SK-N-SH (cell line): ENCODE results near the gene CRP. TPM values are rescaled to one million over a fixed set of nuclear protein-coding genes. Genes with fewer than 3 reads are reported as not detected.

Source experiments
- CTCF ChIA-PET: fragments of 300-600, 350-600 bp; formaldehyde crosslinking; extraction: SDS; loops from one replicate; lab custom pipeline; 2021; lab: Yijun Ruan, JAX
- POLR2A ChIA-PET: fragments of 350-600 bp; sonication (Branson Sonifier 250); formaldehyde crosslinking; extraction: SDS; loops from one replicate; lab custom pipeline; 2020; ENCODE audit warnings: antibody characterized with exemption, inconsistent platforms; lab: Yijun Ruan, JAX
- DNase-seq: peaks from one replicate; pipeline ENCODE4 v3.0.0; 2012
- H2AFZ ChIP-seq: fragments of 200-600 bp; sonication (generic); 2 replicates; pipeline ENCODE4 v1.8.1; 2016; ENCODE audit warnings: antibody characterized with exemption, mild to moderate bottlenecking, low read depth
- H3F3A ChIP-seq: fragments of 200-600 bp; sonication (generic); replicated peaks from 2 replicates; pipeline ENCODE3; 2016; ENCODE audit warnings: antibody characterized with exemption, mild to moderate bottlenecking; ENCODE audit not compliant: insufficient read depth
- H3K27ac ChIP-seq, 2 experiments: fragments of 200-500 bp in 1 of 2; fragments of 200-600 bp in 1 of 2; sonication (Bioruptor generic) in 1 of 2; sonication (generic), shearing (Covaris generic) in 1 of 2; 2 replicates each; pipeline versions ENCODE4 v1.5.1 to v1.6.1; 2014 to 2016; ENCODE audit warnings: low read depth in 2 of 2, inconsistent platforms in 1 of 2, low read length in 1 of 2, mild to moderate bottlenecking in 1 of 2, mixed read lengths in 1 of 2
- H3K27me3 ChIP-seq: fragments of 200-600 bp; sonication (generic), shearing (Covaris generic); 2 replicates; pipeline ENCODE4 v1.6.1; 2016; ENCODE audit warnings: mixed run types; ENCODE audit not compliant: insufficient read depth
- H3K36me3 ChIP-seq, 2 experiments: fragments of 200-500 bp in 1 of 2; fragments of 200-600 bp in 1 of 2; sonication (Bioruptor generic) in 1 of 2; sonication (generic) in 1 of 2; replicated peaks in 1 of 2; 2 replicates each; pipeline versions ENCODE3 to v1.5.1; 2014 to 2016; ENCODE audit warnings: low read length in 1 of 2, mild to moderate bottlenecking in 1 of 2; ENCODE audit not compliant: insufficient read depth in 2 of 2, control insufficient read depth in 1 of 2
- H3K4me1 ChIP-seq, 2 experiments: fragments of 200-500 bp in 1 of 2; fragments of 200-600 bp in 1 of 2; sonication (Bioruptor generic) in 1 of 2; sonication (generic), shearing (Covaris generic) in 1 of 2; 2 replicates each; pipeline versions ENCODE4 v1.5.1 to v1.6.1; 2014 to 2016; ENCODE audit warnings: low read depth in 1 of 2, low read length in 1 of 2, mixed run types in 1 of 2; ENCODE audit not compliant: insufficient read depth in 2 of 2, control insufficient read depth in 1 of 2
- H3K4me2 ChIP-seq: fragments of 200-600 bp; sonication (generic), shearing (Covaris generic); 2 replicates; pipeline ENCODE4 v1.6.1; 2017; ENCODE audit warnings: mixed run types
- H3K4me3 ChIP-seq, 2 experiments: fragments of 200-500 bp in 1 of 2; fragments of 200-600 bp in 1 of 2; sonication (Bioruptor generic) in 1 of 2; sonication (generic), shearing (Covaris generic) in 1 of 2; 2 replicates each; pipeline versions ENCODE4 v1.5.1 to v1.8.1; 2014 to 2016; ENCODE audit warnings: low read depth in 2 of 2, inconsistent platforms in 1 of 2, low read length in 1 of 2, mild to moderate bottlenecking in 1 of 2, mixed read lengths in 1 of 2, moderate library complexity in 1 of 2
- H3K79me2 ChIP-seq: fragments of 200-600 bp; sonication (generic); 2 replicates; pipeline ENCODE4 v1.8.1; 2017; ENCODE audit warnings: mild to moderate bottlenecking; ENCODE audit not compliant: insufficient read depth
- H3K9ac ChIP-seq: fragments of 200-600 bp; sonication (generic); 2 replicates; pipeline ENCODE4 v1.6.1; 2017; ENCODE audit warnings: mixed run types
- H3K9me2 ChIP-seq: fragments of 200-600 bp; sonication (generic); 2 replicates; pipeline ENCODE4 v1.6.1; 2017; ENCODE audit warnings: mixed run types
- H3K9me3 ChIP-seq: fragments of 200-600 bp; sonication (generic); 2 replicates; pipeline ENCODE4 v1.6.1; 2017; ENCODE audit warnings: mixed run types, mild to moderate bottlenecking, moderate library complexity
- H4K20me1 ChIP-seq: fragments of 200-600 bp; sonication (generic); 2 replicates; pipeline ENCODE4 v1.6.1; 2017; ENCODE audit warnings: mild to moderate bottlenecking, mixed run types; ENCODE audit not compliant: insufficient read depth
- CHD2 ChIP-seq: fragments of 150-350 bp; IDR thresholded peaks from 2 replicates; pipeline ENCODE4 v1.6.1; 2018; ENCODE audit warnings: low read length; ENCODE audit not compliant: partially characterized antibody
- ELF1 ChIP-seq: IDR thresholded peaks from 2 replicates; pipeline ENCODE4 v1.4.0; 2012
- EP300 ChIP-seq, 2 experiments: IDR thresholded peaks; 2 replicates each; pipeline versions ENCODE4 v1.4.0 to v1.6.1; 2012; ENCODE audit warnings: borderline replicate concordance in 1 of 2, low read depth in 1 of 2, low read length in 1 of 2
- EZH2phosphoT487 ChIP-seq: fragments of 200-600 bp; sonication (generic); IDR thresholded peaks from 2 replicates; pipeline ENCODE4 v1.6.1; 2017; ENCODE audit warnings: low read depth, mixed run types, mild to moderate bottlenecking, antibody characterized with exemption, moderate library complexity, borderline replicate concordance
- FOSL2 ChIP-seq: IDR thresholded peaks from 2 replicates; pipeline ENCODE4 v1.4.0; 2012; ENCODE audit warnings: low read depth, mild to moderate bottlenecking, moderate library complexity, borderline replicate concordance
- FOXJ3 ChIP-seq: sonication (generic); formaldehyde crosslinking; IDR thresholded peaks from 2 replicates; pipeline ENCODE4 v1.5.1; 2020; ENCODE audit warnings: mild to moderate bottlenecking, missing genetic modification reagents
- FOXM1 ChIP-seq: IDR thresholded peaks from 2 replicates; pipeline ENCODE4 v1.4.0; 2012; ENCODE audit warnings: low read depth, mild to moderate bottlenecking
- GABPA ChIP-seq: IDR thresholded peaks from 2 replicates; pipeline ENCODE4 v1.4.0; 2012; ENCODE audit warnings: low read depth, mild to moderate bottlenecking
- JUND ChIP-seq: IDR thresholded peaks from 2 replicates; pipeline ENCODE4 v1.4.0; 2012
- MEF2A ChIP-seq: IDR thresholded peaks from 2 replicates; pipeline ENCODE4 v1.4.0; 2012; ENCODE audit warnings: low read depth, borderline replicate concordance
- NRF1 ChIP-seq: IDR thresholded peaks from 2 replicates; pipeline ENCODE4 v1.6.1; 2012; ENCODE audit warnings: low read depth, mild to moderate bottlenecking, low read length
- POLR2AphosphoS5 ChIP-seq: IDR thresholded peaks from 2 replicates; pipeline ENCODE4 v1.6.1; 2012; ENCODE audit warnings: low read depth, low read length
- RCOR1 ChIP-seq: fragments of 150-350 bp; IDR thresholded peaks from 2 replicates; pipeline ENCODE4 v1.6.1; 2017; ENCODE audit warnings: antibody characterized with exemption, low read length
- RFX5 ChIP-seq: IDR thresholded peaks from 2 replicates; pipeline ENCODE4 v1.6.1; 2012; ENCODE audit warnings: mild to moderate bottlenecking, improper control_type of control experiment, low read length
- SIN3A ChIP-seq: IDR thresholded peaks from 2 replicates; pipeline ENCODE4 v1.6.1; 2012; ENCODE audit warnings: low read depth, mild to moderate bottlenecking, low read length, moderate library complexity, borderline replicate concordance
- SMC3 ChIP-seq: IDR thresholded peaks from 2 replicates; pipeline ENCODE4 v1.6.1; 2012; ENCODE audit warnings: low read depth, low read length, improper control_type of control experiment
- TAF1 ChIP-seq: IDR thresholded peaks from 2 replicates; pipeline ENCODE4 v1.6.1; 2012; ENCODE audit warnings: low read depth, mild to moderate bottlenecking, low read length, moderate library complexity, borderline replicate concordance
- TCF12 ChIP-seq: IDR thresholded peaks from 2 replicates; pipeline ENCODE4 v1.4.0; 2012
- USF2 ChIP-seq: fragments of 150-350 bp; IDR thresholded peaks from 2 replicates; pipeline ENCODE4 v1.6.1; 2017; ENCODE audit warnings: antibody characterized with exemption, low read length, low read depth, borderline replicate concordance
- polyA plus RNA-seq, 3 experiments: library from polyadenylated mRNA; depleted of rRNA; stranded (reverse); fragments of >200 nt; gene quantifications; 2 replicates each; pipeline ENCODE4 v1.2.3, GENCODE V29; 2012
- TF ChIP-seq, protein P1 (sequence below): IDR thresholded peaks from 2 replicates; pipeline ENCODE4 v1.4.0; 2012; ENCODE audit warnings: low read depth, borderline replicate concordance
- TF ChIP-seq, protein P2 (sequence below): fragments of 150-350 bp; IDR thresholded peaks from 2 replicates; pipeline ENCODE4 v1.6.1; 2016; ENCODE audit warnings: mild to moderate bottlenecking, low read depth, low read length

CRP gene
- polyA plus RNA-seq, 1 of the 3 experiments (the other 2 are of a cell fraction), result not detected

- Histone ChIP-seq H3K4me3 (no peak overlapping the region), H4K20me1 (no peaks in the 10 kb centered on the region), H3K4me1 (no peaks in the 10 kb centered on the region), H3K36me3 (no peaks in the 10 kb centered on the region), H3K27ac (no peak overlapping the region), H3K79me2 (no peaks in the 10 kb centered on the region), H3K9ac (no peak overlapping the region), H3K9me3 (no peaks in the 10 kb centered on the region), H3F3A (no peaks in the 10 kb centered on the region), H3K4me2 (no peak overlapping the region), H3K9me2 (no peaks in the 10 kb centered on the region), H2AFZ (no peak overlapping the region), H3K27me3 (no peaks in the 10 kb centered on the region)
- POLR2A ChIA-PET, result no interaction called here
- CTCF ChIA-PET, result no interaction called here
- no peak for DNase-seq
- TF ChIP-seq SMC3, result no peak
- TF ChIP-seq NRF1, result no peak
- TF ChIP-seq POLR2AphosphoS5, result no peak
- TF ChIP-seq FOSL2, result no peak
- TF ChIP-seq, protein P1, sequence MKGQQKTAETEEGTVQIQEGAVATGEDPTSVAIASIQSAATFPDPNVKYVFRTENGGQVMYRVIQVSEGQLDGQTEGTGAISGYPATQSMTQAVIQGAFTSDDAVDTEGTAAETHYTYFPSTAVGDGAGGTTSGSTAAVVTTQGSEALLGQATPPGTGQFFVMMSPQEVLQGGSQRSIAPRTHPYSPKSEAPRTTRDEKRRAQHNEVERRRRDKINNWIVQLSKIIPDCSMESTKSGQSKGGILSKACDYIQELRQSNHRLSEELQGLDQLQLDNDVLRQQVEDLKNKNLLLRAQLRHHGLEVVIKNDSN, result no peak
- no peak for TF ChIP-seq RFX5
- TF ChIP-seq FOXM1, result no peak
- no peak for TF ChIP-seq USF2
- no peak for TF ChIP-seq ELF1
- TF ChIP-seq EP300 (IDR thresholded peaks at IDR 0.05; ENCODE audit: borderline replicate concordance in 1 of 2, low read depth in 1 of 2, low read length in 1 of 2), result no peak
- no peak for TF ChIP-seq GABPA
- no peak for TF ChIP-seq FOXJ3 (CRISPR knock-in tag)
- TF ChIP-seq JUND, result no peak
- no peak for TF ChIP-seq MEF2A
- no peak for TF ChIP-seq RCOR1
- TF ChIP-seq, all 33 proteins: peak for 0
Measured at GRCh38 chr1:159699246-159699645, 15.1 kb downstream of the CRP start.

- Histone ChIP-seq H3K4me3 (no peak overlapping the region), H3K27me3 (peaks cover 21% of the 10 kb centered on the region), H3K9me3 (no peaks in the 10 kb centered on the region), H3K9ac (no peak overlapping the region), H3K79me2 (no peaks in the 10 kb centered on the region), H3F3A (no peaks in the 10 kb centered on the region), H2AFZ (no peak overlapping the region), H4K20me1 (no peaks in the 10 kb centered on the region), H3K27ac (no peak overlapping the region), H3K4me2 (no peak overlapping the region), H3K4me1 (no peaks in the 10 kb centered on the region), H3K9me2 (no peaks in the 10 kb centered on the region), H3K36me3 (no peaks in the 10 kb centered on the region)
- no peak for TF ChIP-seq POLR2AphosphoS5
- no peak for TF ChIP-seq EZH2phosphoT487
- TF ChIP-seq, protein P2, sequence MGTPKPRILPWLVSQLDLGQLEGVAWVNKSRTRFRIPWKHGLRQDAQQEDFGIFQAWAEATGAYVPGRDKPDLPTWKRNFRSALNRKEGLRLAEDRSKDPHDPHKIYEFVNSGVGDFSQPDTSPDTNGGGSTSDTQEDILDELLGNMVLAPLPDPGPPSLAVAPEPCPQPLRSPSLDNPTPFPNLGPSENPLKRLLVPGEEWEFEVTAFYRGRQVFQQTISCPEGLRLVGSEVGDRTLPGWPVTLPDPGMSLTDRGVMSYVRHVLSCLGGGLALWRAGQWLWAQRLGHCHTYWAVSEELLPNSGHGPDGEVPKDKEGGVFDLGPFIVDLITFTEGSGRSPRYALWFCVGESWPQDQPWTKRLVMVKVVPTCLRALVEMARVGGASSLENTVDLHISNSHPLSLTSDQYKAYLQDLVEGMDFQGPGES, result no peak
- no peak for TF ChIP-seq SIN3A
- no peak for TF ChIP-seq TCF12
- TF ChIP-seq TAF1, result no peak
- no peak for TF ChIP-seq CHD2
- no peak for DNase-seq
- ChIA-PET POLR2A (no interaction called here), CTCF (no interaction called here)
Measured at GRCh38 chr1:159687511-159687910, 26.9 kb downstream of the CRP start.
